ENCODE results near the gene LRP3. TPM values are rescaled to one million over a fixed set of nuclear protein-coding genes. Genes with fewer than 3 reads are reported as not detected.

The LRP3 gene
- total and polyA plus RNA-seq, 2 donors (not counting 1 experiment from before 2014, with no cell fraction given), result 0.10 TPM; not detected in 1

- intact Hi-C loops (cut with micrococcal nuclease), result no loop called here
- no peak overlapping the region for H3K4me3 ChIP-seq (ENCODE audit: control extremely low read depth in 1 of 5, extremely low read depth in 1 of 5, insufficient read depth in 1 of 5, low read depth in 2 of 5, low read length in 4 of 5)
- H3K4me1 Mint-ChIP-seq, result peaks cover 8% of the 10 kb centered on the region
- H3K36me3 ChIP-seq (replicated peaks in 1 of 2; ENCODE audit: control extremely low read depth in 1 of 2, control insufficient read depth in 1 of 2, extremely low read depth in 1 of 2, insufficient read depth in 2 of 2, low read length in 1 of 2), result no peaks in the 10 kb centered on the region
- WGBS (ENCODE audit: insufficient coverage), result no CpG with 5 or more reads among the region's 1 CpG
- H3K9ac ChIP-seq (ENCODE audit: low read length), result no peak overlapping the region
- peaks cover 4 to 20% (median 17%) of the 10 kb centered on the region in 3 donors for H3K9me3 ChIP-seq (ENCODE audit: control extremely low read depth in 1 of 3, control insufficient read depth in 2 of 3, insufficient read depth in 1 of 3, low read length in 2 of 3)
- TF ChIP-seq EZH2 (IDR thresholded peaks at IDR 0.05; ENCODE audit: borderline replicate concordance, insufficient read depth, low read depth, low read length, poor library complexity, severe bottlenecking) (no peak), CTCF (IDR thresholded peaks at IDR 0.05) (no peak)
- no peak overlapping the region for H3K27ac Mint-ChIP-seq
- ChIA-PET CTCF (interaction anchor here (0.6 to 1.2 kb wide), 3 partner anchors 12 to 186 kb away, joined by 3 read pairs; no protein-coding TSS in a partner anchor), POLR2A (no interaction called here)
- H3K9me3 Mint-ChIP-seq (ENCODE audit: insufficient read depth), result peaks cover 11% of the 10 kb centered on the region
- H4K20me1 ChIP-seq (ENCODE audit: control insufficient read depth, insufficient read depth, low read length, poor library complexity, severe bottlenecking), result no peaks in the 10 kb centered on the region
- H3K4me3 Mint-ChIP-seq, result no peak overlapping the region
- H3K27ac ChIP-seq (ENCODE audit: low read length in 2 of 2), result no peak overlapping the region
- peaks cover 53% of the 10 kb centered on the region for H3K27me3 Mint-ChIP-seq
- peaks cover 9 to 22% of the 10 kb centered on the region in 2 donors for H3K4me1 ChIP-seq (ENCODE audit: control insufficient read depth in 2 of 2, insufficient read depth in 2 of 2, low read length in 2 of 2)
- DNase-seq (no peak), ATAC-seq (ENCODE audit: low read depth) (no peak)
- H3K27me3 ChIP-seq (replicated peaks in 1 of 4; ENCODE audit: control extremely low read depth in 1 of 4, control insufficient read depth in 3 of 4, insufficient read depth in 4 of 4, low read length in 3 of 4), result peaks cover 0 to 34% (median 21%) of the 10 kb centered on the region in 4 experiments
- no peak overlapping the region for H2AFZ ChIP-seq (ENCODE audit: insufficient read depth, low read depth, low read length, poor library complexity, severe bottlenecking)
- no peak overlapping the region for H3K4me2 ChIP-seq (replicated peaks; ENCODE audit: low read depth, low read length, poor library complexity, severe bottlenecking)
- no peaks in the 10 kb centered on the region for H3K79me2 ChIP-seq (ENCODE audit: control insufficient read depth, insufficient read depth, low read length)
These were observed 33.9 kb downstream of the LRP3 start for GRCh38 chr19:33227870-33228599.

GRCh38 chr19:33229962-33230361 lies 35.8 kb downstream of the LRP3 start:
- peaks cover 4 to 20% (median 17%) of the 10 kb centered on the region in 3 donors for H3K9me3 ChIP-seq (ENCODE audit: control extremely low read depth in 1 of 3, control insufficient read depth in 2 of 3, insufficient read depth in 1 of 3, low read length in 2 of 3)
- peaks cover 0 to 25% (median 16%) of the 10 kb centered on the region in 4 experiments for H3K27me3 ChIP-seq (replicated peaks in 1 of 4; ENCODE audit: control extremely low read depth in 1 of 4, control insufficient read depth in 3 of 4, insufficient read depth in 4 of 4, low read length in 3 of 4)
- ATAC-seq (ENCODE audit: low read depth) (no peak), DNase-seq (no peak)
- POLR2A ChIA-PET, result no interaction called here
- Mint-ChIP-seq H3K27me3 (peaks cover 42% of the 10 kb centered on the region), H3K27ac (no peak overlapping the region), H3K4me3 (no peak overlapping the region), H3K9me3 (ENCODE audit: insufficient read depth) (peaks cover 11% of the 10 kb centered on the region), H3K4me1 (peaks cover 7% of the 10 kb centered on the region)
- H4K20me1 ChIP-seq (ENCODE audit: control insufficient read depth, insufficient read depth, low read length, poor library complexity, severe bottlenecking), result no peaks in the 10 kb centered on the region
- no peak for TF ChIP-seq CTCF (IDR thresholded peaks at IDR 0.05)
- TF ChIP-seq EZH2 (IDR thresholded peaks at IDR 0.05; ENCODE audit: borderline replicate concordance, insufficient read depth, low read depth, low read length, poor library complexity, severe bottlenecking), result no peak
- no peak overlapping the region for H3K4me2 ChIP-seq (replicated peaks; ENCODE audit: low read depth, low read length, poor library complexity, severe bottlenecking)
- CTCF ChIA-PET, result no interaction called here
- no peak overlapping the region for H3K27ac ChIP-seq (ENCODE audit: low read length in 2 of 2)
- no peaks in the 10 kb centered on the region for H3K36me3 ChIP-seq (replicated peaks in 1 of 2; ENCODE audit: control extremely low read depth in 1 of 2, control insufficient read depth in 1 of 2, extremely low read depth in 1 of 2, insufficient read depth in 2 of 2, low read length in 1 of 2)
- H3K4me3 ChIP-seq (ENCODE audit: control extremely low read depth in 1 of 5, extremely low read depth in 1 of 5, insufficient read depth in 1 of 5, low read depth in 2 of 5, low read length in 4 of 5), result no peak overlapping the region
- peaks cover 9 to 17% of the 10 kb centered on the region in 2 donors for H3K4me1 ChIP-seq (ENCODE audit: control insufficient read depth in 2 of 2, insufficient read depth in 2 of 2, low read length in 2 of 2)
- H3K9ac ChIP-seq (ENCODE audit: low read length), result no peak overlapping the region
- H2AFZ ChIP-seq (ENCODE audit: insufficient read depth, low read depth, low read length, poor library complexity, severe bottlenecking), result no peak overlapping the region
- intact Hi-C loops (cut with micrococcal nuclease), result loop anchor here (10.0 kb wide), 1 partner anchor 1485 kb away; no protein-coding TSS in a partner anchor
- 100% methylated on average over 1 of the region's 5 CpGs for WGBS (ENCODE audit: insufficient coverage)
- no peaks in the 10 kb centered on the region for H3K79me2 ChIP-seq (ENCODE audit: control insufficient read depth, insufficient read depth, low read length)

Data from B cell (primary cell).